Osteocyte (in vitro differentiated cells): ENCODE results near the gene S100A8. TPM values are rescaled to one million over a fixed set of nuclear protein-coding genes. Genes with fewer than 3 reads are reported as not detected.

Experiments used
- DNase-seq: peaks from one replicate; pipeline ENCODE4 v3.0.0; 2021; ENCODE audit warnings: mixed read lengths; ENCODE audit not compliant: unreplicated experiment; ENCODE audit errors: extremely low spot score
- H3K27ac Mint-ChIP-seq: one replicate; pipeline ENCODE4 v1.8.0; 2021; ENCODE audit warnings: mild to moderate bottlenecking, mixed read lengths; ENCODE audit not compliant: unreplicated experiment
- H3K27me3 Mint-ChIP-seq: one replicate; pipeline ENCODE4 v1.8.0; 2021; ENCODE audit warnings: mixed read lengths; ENCODE audit not compliant: unreplicated experiment
- H3K36me3 Mint-ChIP-seq: one replicate; pipeline ENCODE4 v1.8.0; 2021; ENCODE audit warnings: mixed read lengths; ENCODE audit not compliant: unreplicated experiment
- H3K4me1 Mint-ChIP-seq: one replicate; pipeline ENCODE4 v1.8.0; 2021; ENCODE audit warnings: mixed read lengths; ENCODE audit not compliant: unreplicated experiment
- H3K4me3 Mint-ChIP-seq: one replicate; pipeline ENCODE4 v1.8.0; 2021; ENCODE audit warnings: mild to moderate bottlenecking, moderate library complexity, mixed read lengths; ENCODE audit not compliant: unreplicated experiment
- H3K9me3 Mint-ChIP-seq: one replicate; pipeline ENCODE4 v1.8.0; 2021; ENCODE audit warnings: mixed read lengths; ENCODE audit not compliant: unreplicated experiment
- total RNA-seq: library from RNA; stranded (reverse); gene quantifications from 2 replicates; pipeline ENCODE4 v1.2.1, GENCODE V29; 2021
- TF ChIP-seq, protein P1 (sequence below): fragments of 200-600 bp; sonication (generic); IDR thresholded peaks from 2 replicates; pipeline ENCODE4 v1.5.0; 2021; ENCODE audit warnings: antibody characterized with exemption, mild to moderate bottlenecking, moderate library complexity

S100A8 gene
- total RNA-seq, 1 donor from 2014 or later: not detected

DNA sequence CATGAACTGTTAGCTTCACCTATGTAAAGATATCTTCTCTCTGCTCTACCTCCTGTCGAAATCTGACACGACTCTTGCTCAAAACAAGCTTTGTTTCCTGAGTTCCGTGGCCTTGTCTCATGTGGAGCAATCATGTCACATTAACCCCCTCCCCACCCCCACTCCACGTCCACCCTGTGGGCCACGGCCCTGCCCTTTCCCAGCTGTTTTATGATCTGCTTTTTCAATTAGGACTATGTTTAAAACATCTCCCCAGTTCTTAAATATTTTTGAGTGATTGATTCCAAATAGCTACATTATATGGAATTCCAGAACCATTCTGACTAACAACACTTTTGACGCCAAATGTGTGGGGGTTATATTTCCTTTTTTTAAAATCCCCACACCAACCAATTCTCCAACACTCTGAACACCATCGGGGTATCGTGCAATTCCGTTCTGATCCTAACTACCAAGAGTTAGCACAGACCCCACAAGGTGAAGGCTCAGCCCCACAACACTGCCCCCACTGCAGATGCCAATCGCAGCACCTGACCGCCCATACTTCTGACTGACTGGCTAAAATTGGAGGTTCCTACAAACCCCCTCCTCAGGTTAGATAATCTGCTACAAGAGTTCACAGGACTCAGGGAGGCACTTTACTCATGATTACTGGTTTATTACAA, 12.7 kb upstream of the S100A8 start:
- H3K36me3 Mint-ChIP-seq: no peaks in the 10 kb centered on the region
- TF ChIP-seq, protein P1, sequence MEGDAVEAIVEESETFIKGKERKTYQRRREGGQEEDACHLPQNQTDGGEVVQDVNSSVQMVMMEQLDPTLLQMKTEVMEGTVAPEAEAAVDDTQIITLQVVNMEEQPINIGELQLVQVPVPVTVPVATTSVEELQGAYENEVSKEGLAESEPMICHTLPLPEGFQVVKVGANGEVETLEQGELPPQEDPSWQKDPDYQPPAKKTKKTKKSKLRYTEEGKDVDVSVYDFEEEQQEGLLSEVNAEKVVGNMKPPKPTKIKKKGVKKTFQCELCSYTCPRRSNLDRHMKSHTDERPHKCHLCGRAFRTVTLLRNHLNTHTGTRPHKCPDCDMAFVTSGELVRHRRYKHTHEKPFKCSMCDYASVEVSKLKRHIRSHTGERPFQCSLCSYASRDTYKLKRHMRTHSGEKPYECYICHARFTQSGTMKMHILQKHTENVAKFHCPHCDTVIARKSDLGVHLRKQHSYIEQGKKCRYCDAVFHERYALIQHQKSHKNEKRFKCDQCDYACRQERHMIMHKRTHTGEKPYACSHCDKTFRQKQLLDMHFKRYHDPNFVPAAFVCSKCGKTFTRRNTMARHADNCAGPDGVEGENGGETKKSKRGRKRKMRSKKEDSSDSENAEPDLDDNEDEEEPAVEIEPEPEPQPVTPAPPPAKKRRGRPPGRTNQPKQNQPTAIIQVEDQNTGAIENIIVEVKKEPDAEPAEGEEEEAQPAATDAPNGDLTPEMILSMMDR: no peak
- DNase-seq: no peak
- H3K27ac Mint-ChIP-seq: no peak overlapping the region
- H3K4me3 Mint-ChIP-seq: no peak overlapping the region
- H3K4me1 Mint-ChIP-seq: no peaks in the 10 kb centered on the region
- H3K9me3 Mint-ChIP-seq: no peaks in the 10 kb centered on the region
- peaks cover 7% of the 10 kb centered on the region for H3K27me3 Mint-ChIP-seq

DNA sequence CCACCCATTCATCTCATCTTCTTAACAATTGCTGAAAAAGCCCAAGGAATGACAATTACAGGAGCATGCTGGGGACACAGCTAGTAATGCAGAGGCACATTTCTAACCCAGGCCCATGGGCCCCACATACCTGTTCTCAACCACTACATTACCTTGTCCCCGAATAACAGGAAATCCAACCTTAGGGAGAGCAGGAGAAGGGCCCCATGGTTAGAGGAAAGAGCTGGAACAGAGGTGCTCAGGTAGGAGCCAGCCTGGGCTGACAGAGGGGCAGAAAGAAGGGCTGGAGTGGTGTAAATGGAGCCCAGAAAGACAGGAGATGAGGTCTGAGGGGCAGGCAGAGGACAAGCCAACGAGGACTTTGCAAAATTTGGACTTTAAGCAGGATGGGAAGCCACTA, 11.4 kb upstream of the S100A8 start:
- TF ChIP-seq, protein P1: no peak
- Mint-ChIP-seq H3K27me3 (peaks cover 7% of the 10 kb centered on the region), H3K9me3 (no peaks in the 10 kb centered on the region), H3K4me3 (no peak overlapping the region), H3K4me1 (no peaks in the 10 kb centered on the region), H3K36me3 (no peaks in the 10 kb centered on the region), H3K27ac (no peak overlapping the region)
- no peak for DNase-seq

DNA sequence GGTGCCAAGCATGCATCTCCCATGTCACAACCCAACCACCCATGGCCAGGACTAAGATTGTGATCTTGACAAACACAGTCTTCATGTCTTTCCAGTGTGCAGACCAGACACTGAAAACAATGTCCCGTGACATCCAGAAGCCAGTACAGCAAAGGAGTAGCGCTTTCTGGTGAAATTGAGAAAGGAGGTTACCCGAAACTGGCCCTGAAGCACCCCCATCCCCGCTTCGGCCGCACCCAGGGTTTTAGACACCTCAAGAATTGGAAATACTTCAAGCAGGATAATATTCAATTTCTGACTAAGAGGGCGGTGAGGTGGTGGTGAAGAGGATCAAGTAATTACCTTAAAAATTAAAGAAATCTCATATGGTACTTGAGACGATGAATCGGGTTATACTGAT, 10.6 kb upstream of the S100A8 start:
- TF ChIP-seq, protein P1: no peak
- Mint-ChIP-seq H3K4me1 (no peaks in the 10 kb centered on the region), H3K36me3 (no peaks in the 10 kb centered on the region), H3K4me3 (no peak overlapping the region), H3K27me3 (peaks cover 7% of the 10 kb centered on the region), H3K27ac (no peak overlapping the region), H3K9me3 (no peaks in the 10 kb centered on the region)
- peak; percentile 59 for DNase-seq

DNA sequence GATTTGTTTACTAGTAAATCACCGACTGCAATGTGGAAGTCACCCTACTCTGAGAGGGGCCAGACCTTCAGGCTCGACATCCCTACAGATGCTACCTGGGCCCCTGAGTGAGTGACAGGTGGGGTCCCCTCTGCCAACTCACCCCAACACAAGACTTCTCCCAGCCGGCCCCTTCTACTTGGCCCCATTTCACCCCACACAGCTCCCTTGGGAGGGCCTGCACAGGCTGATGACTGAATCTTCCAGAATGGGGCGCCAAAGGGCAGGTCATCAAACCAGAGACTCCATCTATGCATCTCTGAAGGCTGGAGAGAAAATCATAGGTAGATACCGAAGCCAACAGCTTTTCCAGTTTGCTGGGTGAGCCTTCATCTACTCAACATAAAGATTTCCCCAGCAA, 9.4 kb upstream of the S100A8 start:
- DNase-seq: no peak
- TF ChIP-seq, protein P1: no peak
- Mint-ChIP-seq H3K36me3 (no peaks in the 10 kb centered on the region), H3K9me3 (no peaks in the 10 kb centered on the region), H3K4me3 (no peak overlapping the region), H3K4me1 (no peaks in the 10 kb centered on the region), H3K27ac (no peak overlapping the region), H3K27me3 (peaks cover 7% of the 10 kb centered on the region)

DNA sequence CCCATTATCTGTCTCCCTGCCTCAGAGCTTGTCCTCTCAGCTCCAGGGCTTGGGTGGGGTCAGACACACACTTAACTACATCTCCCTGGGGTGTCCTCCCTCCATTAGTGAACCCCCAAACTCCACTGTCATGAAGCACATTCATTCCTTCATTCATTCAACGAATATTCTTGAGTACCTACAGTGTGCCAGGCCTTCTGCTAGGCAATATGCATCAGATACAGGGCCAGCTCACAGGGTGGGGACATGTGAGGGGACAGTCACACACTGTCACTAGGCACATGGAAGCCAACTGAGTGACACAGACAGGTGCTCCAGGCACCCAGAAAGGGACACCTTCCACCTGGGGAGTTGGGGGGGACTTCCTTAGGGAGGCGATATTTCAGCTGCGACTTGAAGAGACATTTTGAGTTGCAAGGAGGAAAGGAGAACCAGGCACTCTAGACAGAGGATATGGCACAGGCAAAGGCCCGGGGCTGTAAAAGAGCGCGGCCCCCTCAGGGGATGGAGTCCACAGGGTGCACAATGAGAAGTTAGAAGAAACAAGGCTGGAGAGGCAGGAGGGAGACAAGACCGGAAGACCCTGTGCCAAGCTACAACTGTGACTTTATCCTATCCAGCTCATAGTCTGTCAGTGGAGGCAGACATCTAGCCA, 8.7 kb upstream of the S100A8 start:
- Mint-ChIP-seq H3K27me3 (peaks cover 7% of the 10 kb centered on the region), H3K4me1 (no peaks in the 10 kb centered on the region), H3K36me3 (no peaks in the 10 kb centered on the region), H3K4me3 (no peak overlapping the region), H3K9me3 (no peaks in the 10 kb centered on the region), H3K27ac (no peak overlapping the region)
- peak; percentile 69 for DNase-seq
- TF ChIP-seq, protein P1: no peak
